ENCODE measurements around the gene SH3GL1.

DNA sequence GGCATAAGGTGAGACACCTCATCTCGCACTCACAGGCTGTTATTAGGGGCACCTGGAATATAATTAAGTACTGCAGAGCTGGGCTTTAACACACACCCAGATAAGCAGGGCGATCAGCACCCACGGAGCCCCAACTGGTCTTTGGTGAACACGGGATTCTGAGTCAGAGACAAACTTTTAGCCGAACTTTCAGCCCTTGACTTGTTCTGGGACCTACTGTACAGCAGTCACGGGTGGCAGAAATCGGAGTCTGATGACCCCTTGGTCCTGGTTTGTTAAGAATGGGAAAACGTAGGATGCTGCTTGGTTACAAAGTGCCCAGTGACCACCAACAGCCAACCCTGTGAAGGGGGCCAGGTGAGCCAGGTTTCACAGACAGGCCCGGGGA is 9.0 kb downstream of the SH3GL1 start:
- no peak for TF ChIP-seq CTCF (conservative IDR thresholded peaks at IDR 0.05; ENCODE audit: low read depth in 2 of 2)
- TF ChIP-seq ZNF114 (CRISPR knock-in tag; IDR thresholded peaks at IDR 0.05) = no peak
- TF ChIP-seq POLR2AphosphoS5 (IDR thresholded peaks at IDR 0.05; ENCODE audit: low read depth) = no peak
- TF ChIP-seq, protein P1, sequence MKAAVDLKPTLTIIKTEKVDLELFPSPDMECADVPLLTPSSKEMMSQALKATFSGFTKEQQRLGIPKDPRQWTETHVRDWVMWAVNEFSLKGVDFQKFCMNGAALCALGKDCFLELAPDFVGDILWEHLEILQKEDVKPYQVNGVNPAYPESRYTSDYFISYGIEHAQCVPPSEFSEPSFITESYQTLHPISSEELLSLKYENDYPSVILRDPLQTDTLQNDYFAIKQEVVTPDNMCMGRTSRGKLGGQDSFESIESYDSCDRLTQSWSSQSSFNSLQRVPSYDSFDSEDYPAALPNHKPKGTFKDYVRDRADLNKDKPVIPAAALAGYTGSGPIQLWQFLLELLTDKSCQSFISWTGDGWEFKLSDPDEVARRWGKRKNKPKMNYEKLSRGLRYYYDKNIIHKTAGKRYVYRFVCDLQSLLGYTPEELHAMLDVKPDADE (IDR thresholded peaks at IDR 0.05) = no peak
- no peak for TF ChIP-seq EZH2phosphoT487 (IDR thresholded peaks at IDR 0.05; ENCODE audit: unreplicated experiment)
